GM12891 (cell line): ENCODE measurements around the gene NECAB2.

ENCODE experiments used
- POLR2A ChIP-seq: IDR thresholded peaks from 2 replicates; pipeline ENCODE4 v1.6.1; 2011; ENCODE audit warnings: low read depth, low read length, control low read depth
- POU2F2 ChIP-seq: IDR thresholded peaks from 2 replicates; pipeline ENCODE4 v1.6.1; 2011; ENCODE audit warnings: low read depth, mild to moderate bottlenecking, control low read depth, low read length, moderate library complexity

DNA sequence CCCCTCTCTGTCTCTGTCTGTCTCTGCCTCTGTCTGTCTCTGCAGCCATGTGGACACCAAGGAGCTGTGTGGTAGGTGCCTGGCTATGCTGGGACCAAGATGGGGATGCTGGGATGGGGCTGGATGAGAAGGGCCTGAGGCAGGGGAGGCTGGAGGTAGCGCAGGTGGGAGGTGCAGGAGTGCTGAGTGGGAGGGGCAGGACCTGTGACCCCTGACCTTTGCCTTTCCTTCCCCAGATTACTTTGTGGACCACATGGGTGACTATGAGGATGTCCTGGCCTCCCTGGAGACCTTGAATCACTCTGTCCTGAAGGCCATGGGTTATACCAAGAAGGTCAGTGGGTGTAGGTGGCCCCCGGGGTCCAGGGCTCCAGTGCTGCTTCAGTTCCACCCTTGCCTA is 12.8 kb downstream of the NECAB2 start:
- no peak for TF ChIP-seq POLR2A
- no peak for TF ChIP-seq POU2F2
